DMS 273 (cell line): ENCODE results near the gene LHX8.

Experiments
- DNase-seq: peaks from one replicate; lab custom pipeline; 2025; ENCODE audit not compliant: unreplicated experiment; lab: John Stamatoyannopoulos, UW

The LHX8 gene

DNA sequence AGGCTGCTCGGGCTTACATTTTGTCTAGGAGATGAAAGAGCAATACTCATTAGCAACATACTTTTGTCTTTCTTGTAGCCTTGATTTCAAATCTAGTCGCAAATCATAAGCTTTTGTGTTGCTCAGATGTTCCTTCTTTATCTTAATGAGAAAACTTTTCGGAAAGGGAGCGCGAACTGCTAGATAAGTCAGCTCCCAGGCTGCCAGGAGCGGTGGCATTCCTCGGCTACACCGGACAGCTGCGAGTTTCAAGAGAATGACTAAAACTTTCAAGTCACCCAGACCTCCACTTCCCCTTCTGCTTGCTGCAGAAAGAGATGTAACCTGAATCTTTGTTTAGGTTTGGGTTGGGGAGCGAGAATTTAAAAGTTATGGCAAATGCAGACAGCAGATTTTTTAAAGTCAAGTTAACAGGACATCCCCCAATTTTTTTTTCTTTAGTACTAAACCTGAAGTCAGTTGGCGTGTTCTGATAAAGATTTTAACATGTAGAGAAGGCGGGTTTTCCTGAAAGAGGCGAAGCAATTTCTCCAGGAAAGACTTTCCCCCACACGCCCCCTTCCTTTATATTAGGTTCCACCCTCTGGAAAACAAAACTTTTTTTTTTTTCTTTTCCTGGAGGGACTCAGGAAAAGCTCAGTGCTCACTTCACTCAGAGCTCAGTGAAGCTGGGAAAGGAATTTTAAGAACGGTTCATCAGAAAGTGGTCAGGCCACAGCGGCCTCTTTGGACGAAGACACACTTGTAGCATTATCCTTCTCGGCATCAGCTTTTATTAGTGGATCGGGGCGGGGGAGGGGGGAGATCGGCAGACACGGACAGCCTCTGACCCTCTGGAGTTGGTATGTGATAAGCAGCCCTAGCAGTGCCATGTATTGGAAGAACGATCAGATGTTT, at the start of gene LHX8:
Gene LHX8, plus strand, starts transcription at position 639 of the 897 bp plus-strand sequence. CDS start 2,227 bp downstream, outside the sequence.
- DNase-seq: peak; percentile 8

DNA sequence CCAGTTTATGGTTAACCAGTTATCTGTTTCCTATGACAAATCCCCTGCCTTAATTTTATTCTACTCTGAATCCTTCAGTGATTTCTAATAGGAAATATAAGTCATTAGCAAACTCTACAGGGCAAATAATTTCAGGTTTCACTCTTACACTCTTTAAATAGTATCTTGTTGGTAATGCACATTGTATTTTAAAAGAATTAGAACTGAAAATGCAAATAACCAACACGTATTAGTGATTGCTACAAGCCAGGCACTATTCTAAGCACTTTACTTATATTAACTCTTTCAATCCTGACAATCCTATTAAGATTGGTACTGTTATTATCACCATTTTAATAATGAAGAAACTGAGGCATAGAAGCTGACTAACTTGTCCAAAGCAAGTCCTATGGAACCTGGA, 48.3 kb upstream of the LHX8 start:
- DNase-seq: no peak

DNA sequence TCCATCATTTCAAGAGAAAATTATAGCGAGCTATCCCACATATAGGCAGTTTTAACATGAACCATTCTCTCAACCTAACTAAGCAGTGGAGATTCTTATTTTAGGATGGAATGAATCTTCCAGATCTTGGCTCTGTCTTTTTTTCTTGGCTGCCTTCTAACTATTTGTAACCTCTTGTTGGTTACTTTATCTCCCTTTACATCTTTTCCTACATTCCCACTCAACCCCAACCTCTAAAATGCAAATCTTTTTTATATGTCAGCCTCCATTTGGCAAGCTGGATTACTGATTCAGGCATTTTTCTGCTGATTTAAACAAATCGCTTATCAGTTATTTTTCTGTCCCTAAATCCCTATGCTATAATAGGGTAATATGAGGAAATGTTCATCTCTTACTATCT, 46.9 kb upstream of the LHX8 start:
- no peak for DNase-seq

DNA sequence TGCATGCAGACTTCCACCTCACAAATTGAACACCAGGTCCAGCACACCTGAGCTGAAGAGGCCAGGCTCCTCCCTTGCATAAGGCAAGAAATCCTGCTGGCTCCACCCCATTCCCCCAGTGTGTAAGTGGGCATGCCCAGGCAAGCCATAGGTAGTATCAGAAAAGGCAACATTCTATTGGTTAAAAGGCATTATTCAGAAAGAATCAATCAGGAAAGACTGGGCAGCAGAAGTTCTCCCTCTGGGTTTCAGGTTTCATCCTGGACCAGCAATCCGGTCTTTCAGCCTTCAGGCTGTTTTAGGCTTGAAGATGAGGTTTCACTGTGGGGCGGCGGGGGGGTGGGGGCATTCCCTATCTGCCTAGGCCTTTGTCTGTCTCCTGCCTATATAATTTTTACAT, 42.0 kb upstream of the LHX8 start:
- DNase-seq: no peak

DNA sequence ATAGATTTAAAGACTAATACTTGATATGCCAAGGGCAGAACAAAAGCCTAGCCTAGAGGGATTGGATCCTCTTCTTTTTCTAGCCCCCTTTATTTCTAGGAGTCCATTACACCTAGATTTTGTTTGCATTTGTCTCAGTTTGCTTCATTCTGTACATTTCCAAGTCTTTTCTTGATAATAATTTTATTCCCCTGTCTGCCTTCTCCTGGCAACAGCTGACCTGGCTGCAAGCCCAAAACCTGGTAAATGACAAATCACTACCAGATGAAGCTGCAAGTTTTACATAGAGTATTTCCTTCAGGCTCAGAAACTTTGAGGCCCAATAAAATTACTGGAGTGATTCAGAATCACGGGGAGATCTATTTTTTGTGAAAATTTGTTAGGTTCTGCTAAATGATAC, 36.5 kb upstream of the LHX8 start:
- DNase-seq: peak; percentile 82

DNA sequence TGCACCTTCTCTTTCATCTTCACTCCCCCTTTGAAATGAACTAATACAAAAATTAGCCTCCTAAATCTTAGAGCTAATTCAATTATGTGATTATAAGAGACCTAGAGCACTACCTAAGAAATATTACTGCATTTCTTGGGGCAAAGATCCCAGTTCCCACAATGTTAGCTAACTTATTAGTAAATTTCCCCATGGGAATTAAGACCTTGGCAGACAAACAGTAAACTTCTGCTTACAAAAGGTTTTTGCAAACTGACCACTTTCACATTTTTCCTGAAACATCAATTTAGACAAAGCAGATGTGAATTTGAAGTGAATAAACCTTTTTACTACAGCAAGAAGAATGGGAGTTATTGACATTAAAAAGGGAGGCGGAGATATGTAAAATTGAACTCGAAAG, 34.6 kb upstream of the LHX8 start:
- no peak for DNase-seq

DNA sequence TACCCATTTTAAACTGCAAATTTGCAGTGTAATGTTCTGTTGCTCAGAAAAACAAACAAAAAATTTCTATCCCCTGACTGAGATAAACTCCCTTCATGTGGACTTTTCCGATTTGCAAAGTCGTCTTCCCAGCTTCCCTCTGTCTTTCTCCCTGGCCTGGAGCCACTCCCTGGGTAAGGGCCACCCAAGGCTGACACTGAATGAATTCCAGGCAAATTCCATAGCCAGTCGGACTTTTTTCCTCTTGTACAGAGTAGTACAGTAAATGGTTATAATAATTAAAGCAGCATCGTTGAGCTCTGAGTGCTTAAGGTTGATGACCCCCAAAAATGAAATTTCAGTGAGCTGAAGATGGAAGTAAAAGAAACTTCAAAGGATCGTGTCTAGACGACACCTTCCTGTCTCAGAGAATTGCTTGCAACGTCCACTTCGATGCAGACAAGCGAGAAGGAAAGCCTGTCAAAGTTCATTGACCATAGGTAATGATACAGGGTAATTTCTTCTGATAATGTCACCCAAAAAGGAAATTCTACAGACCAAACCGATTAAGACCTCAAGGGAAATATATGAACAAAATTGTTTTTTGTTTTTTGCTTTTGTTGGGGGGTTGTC, 33.6 kb upstream of the LHX8 start:
- DNase-seq: no peak

DNA sequence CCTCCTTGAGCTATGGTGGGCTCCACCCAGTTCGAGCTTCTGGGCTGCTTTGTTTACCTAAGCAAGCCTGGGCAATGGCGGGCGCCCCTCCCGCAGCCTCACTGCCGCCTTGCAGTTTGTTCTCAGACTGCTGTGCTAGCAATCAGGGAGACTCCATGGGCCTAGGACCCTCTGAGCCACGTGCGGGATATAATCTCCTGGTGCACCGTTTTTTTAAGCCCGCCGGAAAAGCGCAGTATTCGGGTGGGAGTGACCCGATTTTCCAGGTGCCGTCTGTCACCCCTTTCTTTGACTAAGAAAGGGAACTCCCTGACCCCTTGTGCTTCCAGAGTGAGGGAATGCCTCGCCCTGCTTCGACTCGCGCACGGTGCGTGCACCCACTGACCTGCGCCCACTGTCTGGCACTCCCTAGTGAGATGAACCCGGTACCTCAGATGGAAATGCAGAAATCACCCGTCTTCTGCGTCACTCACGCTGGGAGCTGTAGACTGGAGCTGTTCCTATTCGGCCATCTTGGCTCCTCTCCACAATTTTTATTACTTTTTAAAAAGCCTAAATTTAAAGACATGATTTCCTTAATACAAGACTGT, 21.7 kb upstream of the LHX8 start:
- peak; percentile 16 for DNase-seq

DNA sequence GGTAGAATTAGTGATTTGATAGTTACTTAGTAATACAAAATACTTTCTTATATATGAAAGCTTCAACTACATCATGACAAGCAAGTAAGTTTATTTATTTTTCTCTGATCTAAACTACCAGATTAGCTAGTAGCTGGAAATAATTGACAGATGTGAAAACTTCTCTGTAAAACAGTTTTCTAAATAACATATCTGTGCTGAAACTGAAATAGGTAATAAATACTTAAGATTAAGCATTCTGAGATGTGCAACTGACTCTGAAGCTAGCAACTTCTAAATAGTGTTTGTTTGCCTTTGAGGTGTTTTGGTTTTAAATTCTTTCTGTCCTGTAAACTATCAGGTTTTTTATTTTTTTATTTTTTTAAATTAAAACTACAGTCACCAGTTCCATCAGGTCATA, 18.5 kb upstream of the LHX8 start:
- no peak for DNase-seq

DNA sequence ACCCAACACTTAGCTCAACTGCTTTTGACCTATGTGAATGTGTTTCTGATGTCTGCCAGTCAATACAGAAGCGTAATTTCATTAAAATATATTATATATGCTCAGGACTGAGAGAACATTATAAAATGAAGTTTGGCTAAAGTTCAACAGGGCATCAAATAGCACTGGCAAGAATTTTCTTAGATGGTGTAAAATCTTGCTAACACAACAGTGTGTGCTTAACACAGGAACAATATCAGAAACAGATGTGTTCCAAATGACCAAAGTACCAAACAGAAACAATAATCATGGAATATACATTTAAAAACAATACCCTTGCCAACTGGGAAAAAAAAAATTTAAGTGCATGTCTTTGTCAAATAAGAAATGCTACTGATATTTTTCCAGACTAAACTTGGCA, 10.4 kb upstream of the LHX8 start:
- no peak for DNase-seq

DNA sequence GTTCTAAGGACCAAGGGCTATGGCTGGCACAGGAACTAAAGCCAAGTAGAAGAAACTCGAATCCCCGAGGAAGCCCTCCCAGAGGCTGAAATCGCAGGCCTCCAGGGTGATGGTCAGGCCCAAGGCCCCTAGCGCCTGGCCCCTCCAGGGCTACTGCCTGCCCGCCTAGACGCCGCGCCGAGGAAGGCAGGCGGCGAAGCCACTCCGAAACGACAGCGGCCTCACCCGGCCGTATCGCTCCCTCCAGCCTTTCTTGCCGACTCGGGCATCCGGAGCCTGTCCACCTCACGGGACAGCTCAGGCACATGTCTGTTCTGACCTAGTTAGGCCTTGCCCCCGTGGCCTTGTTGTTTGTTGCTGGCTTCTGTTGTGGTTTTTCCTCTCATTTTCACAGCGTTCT, 9.7 kb upstream of the LHX8 start:
- DNase-seq: no peak

DNA sequence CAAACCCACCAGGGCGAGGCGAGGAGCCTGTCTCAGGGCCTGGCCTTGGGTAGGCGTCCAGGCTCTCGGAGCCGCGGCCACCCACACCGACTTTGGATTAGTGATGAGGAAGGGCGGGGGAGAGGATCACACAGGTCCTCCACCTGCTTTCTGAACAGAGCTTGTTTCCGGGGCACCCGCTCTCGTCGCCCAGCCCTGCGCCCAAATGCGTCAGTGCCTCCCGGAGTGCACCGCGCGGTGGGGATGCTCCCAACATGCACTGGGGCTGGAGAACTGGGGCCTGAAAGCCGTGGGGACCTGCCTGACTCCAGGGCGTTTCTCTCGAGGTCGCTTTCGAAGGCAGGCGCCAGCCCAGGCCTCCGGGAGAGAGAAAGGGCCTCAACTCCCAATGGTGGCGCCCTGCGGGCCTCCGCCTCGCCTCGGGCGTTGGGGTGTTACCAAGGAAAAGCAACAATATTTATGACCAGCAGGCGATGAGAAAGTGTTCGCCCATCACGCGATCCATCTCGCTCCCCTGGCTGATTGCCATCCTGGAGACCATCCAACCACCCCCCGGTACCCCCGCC, 8.9 kb upstream of the LHX8 start:
- DNase-seq: no peak

DNA sequence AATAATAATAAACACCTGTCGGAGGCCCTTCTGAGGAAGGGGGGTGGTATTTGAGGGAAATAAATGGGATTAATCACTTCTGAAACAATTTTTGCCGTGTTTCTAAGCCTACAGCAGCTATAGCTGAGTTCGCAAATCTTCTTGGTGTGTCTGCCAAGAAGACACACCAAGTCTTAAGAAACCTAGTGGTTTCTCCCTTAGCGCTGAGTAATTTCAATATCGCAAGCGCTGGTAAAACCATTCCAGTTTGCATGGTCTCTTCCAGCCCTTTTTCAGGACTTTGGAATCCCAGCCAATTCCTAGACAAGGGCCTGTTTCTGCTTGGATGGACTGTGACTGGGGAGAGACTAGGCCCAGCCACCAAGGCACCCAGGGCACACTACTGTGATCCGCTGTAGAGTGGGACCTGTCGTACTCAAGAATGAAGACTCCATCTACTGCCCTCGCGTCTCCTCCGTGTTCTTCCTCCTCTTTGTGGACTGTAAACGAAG, 7.5 kb upstream of the LHX8 start:
- no peak for DNase-seq

DNA sequence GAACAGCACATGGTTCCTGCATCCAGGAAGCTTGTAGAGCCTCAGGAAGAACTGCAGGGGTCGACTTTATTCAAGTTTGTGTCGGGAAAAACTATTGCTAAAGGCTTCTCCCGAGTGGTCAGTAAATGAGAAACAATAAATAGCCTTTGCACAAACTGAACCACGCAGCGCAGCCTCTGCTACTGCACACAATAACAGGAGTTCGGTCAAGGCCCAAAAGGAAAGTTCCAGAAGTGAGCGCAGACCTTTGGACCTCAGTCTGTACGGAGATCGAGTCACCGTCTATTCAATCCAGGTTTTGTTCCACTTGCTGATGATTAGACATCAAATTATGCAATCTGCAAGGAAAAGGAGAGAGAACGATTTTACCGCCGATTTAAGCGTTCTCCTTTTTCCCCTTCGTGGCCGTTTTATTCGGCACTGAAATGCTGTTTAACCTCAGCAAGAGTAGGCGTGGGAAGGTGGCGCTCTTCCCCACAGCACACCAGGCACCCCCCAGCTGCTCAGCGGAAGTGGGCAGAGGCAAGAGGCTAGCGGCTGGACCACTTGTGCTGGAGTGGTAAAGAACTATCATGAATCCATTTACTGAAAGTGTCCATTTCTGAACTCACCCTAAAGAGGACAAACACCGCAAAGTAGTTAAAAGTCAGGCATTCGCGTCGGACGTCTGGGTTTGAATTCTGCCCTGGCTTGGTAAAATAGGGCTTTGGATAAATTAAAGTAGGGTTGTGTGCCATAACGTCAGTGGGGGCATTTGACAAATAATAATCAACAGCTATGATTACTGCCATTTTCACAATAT, 6.1 kb upstream of the LHX8 start:
- no peak for DNase-seq

DNA sequence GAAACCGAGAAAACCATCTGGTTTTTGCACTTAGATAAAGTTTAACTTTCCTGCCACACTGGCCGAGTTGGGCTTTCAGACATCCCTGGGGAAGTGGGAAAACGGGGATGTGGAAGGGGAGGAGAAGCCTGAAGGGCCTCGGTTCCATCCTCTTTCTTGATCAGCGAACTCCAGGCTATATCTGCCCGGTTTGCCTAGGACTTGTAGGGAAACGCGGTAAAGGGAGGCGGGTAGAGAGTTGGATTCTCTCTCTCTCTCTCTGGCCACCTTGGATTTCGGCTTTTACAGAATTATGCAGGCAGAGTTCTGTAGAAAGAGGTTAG, 4.6 kb upstream of the LHX8 start:
- DNase-seq: no peak

DNA sequence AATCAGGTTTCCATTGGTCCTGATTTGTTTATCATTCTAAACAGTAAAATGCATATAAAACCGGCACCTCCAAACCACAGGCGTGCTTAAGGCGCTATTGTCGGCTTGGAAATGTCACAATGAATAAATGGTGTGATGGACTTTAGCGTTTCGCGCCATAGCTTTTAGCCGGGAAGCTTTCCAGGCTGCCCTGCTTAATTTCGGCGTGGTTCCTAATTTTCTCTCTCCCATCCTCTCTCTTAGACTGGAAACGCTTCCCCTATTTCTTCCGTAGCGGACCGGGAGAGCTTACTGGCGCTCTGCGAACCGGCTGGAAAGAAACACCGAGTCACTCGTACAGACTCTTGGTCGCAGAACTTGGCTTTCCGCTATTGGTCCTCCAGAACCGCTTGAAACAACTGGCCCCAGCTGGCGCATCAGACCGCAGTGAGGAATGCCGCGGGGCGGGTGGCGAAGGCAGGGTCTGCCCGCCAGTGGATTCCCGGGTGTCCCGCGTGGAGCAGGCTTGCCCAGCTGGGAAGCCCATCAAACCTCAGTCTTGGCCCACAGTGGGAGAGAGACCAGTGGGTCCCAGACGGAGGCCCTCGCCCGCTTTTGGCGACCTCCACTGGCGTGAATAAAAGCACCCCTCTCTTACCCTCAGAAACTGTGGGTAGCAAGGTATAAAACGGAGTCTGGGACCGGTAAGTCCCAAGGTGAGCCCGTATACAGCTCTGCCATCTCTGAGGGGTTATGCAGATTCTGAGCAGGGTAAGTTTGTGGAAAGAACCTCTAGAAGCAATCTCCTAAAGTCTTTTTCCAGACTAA, 4.0 kb upstream of the LHX8 start:
- no peak for DNase-seq

DNA sequence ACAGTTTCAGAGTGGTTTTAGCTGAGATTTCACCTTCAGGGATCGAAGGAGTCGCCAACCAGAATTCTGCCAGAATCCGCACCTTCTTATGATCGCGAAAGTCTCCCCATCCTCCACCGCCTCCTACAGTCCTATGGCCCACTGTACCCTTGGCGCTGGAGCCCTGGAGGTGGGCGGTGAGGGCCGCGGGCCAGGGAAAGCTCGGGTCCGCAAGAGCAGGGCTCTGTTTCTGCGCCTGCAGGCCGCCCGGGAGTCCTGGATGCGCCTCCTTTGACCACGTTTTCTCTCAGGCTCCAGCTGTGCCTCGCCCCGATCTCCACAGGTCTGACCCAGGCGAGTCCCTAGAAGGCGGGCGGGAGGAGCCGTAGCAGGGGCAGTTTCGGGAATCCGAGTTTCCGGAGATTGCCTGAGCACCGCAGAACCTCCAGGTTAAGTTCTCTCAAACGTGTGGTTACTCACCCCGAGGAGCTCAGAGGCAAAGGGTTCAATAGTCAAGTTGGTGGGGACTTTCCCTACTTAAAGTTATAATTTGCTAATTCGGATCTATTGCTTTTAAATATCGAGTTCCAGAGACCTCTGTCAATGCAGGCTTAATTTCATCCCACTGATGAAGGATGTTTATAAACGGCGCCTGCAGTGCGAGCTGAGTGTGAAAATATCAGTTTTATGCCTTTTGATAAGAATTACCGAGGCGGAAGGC, 3.2 kb upstream of the LHX8 start:
- DNase-seq: no peak

DNA sequence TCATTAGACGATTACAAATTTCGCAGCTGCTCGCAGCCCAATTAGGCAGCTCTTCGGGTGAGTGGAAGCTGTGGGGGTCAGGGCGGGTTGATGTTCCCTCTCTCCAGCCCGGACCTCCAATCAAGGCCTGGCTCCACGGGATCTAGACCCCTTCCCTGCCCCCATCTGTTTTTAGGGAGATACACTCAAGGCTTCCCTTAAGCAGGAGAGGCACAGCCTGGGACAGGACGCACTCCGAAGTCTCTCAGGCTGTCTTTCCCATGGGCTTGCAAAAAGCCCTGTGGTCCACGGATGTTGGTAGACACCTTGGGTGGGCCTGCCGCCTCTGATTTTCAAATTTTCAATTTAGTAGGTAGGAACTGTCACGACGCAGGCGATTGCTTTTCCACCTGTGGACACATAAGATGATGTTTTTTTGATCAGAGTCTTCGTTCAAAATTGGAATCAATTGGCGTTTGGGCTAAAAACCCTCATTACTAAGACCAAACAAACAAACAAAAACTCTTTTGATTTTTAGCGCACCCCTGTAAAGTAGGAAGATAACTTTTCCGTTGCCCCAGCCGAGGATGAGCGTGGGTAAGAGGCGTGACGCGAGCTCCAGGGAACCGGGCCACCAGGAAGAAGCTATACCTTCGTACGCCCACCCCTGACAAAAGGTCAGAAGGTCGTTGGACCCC, 2.5 kb upstream of the LHX8 start:
- no peak for DNase-seq

DNA sequence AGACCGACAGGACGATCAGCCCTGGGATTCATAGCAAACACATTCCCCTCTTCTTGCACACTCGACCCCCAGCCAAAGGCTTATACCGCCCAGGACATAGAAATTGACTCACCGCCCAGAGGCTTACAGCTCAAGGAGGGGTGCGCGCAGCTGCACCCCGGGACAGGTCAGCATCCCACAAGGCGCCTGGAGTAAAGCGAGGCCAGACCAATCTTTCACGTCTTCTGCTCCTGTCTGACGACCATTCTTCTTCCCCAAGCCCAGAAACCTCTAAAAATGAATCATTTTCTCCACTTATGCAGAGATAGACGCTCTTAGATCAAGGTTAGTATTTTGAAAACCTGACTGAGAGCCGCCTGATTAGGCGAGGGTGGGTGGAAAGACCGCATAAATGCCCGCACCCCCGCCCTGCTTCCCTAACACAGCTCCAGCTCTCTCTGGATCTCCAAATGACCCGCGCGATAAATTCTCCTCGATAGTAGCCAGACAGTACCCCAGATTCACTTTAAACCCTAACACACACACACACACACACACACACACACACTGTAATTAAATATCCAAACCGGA, 1.9 kb upstream of the LHX8 start:
- no peak for DNase-seq
